ENCODE data around the gene SURF2. TPM values are rescaled to one million over a fixed set of nuclear protein-coding genes. Genes with fewer than 3 reads are reported as not detected.
A peak's percentile ranks its signal among the peaks of the same experiment; 100 is the strongest.

The SURF2 gene
- total and polyA plus RNA-seq, 4 experiments from 2014 or later, result 19.5 to 46.7 (median 24.8) TPM

DNA sequence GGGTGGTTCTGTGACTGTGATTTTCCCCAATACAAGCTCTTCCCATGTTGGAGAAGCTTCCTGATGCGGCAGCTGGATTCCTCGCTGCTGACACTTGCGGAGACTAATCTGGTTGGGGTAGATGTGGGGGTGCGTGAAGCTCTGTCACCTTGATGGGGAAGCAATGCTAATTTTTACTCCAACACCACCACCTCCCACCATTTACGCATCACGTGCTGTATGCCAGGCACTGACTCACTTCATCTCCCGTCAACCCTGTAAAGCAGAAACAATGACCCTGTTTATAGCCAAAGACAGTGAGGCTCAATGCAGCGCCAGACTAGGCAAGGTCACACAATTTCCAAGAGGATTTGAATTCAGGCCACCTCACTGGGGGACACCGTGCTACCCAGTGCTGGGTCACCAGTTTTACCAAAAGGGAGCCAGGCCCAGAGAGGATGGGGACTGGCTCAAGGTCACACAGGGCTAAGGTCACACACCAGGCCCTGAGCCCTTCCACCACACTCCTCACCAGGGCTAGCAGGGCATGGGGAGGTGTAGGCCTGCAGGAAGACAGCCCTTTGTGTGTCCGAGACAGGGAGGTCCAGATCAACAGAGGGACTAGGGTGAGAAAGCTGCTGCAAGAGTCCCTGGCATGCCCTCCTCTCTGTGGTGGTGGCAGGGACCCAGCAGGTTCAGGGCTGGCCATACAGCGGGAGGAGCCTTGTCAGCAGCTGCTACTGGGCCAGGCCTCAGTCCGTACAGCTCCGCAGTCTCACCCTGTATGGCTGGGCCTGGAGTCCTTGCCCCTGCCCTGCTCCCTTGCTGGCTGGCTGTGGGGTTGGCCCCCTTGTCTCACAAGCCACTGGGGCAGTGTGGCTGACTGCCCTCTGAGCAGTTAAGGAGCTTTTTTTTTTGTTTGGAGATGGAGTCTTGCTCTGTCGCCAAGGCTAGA lies 23.1 kb downstream of the SURF2 start:
- H3K27ac ChIP-seq (ENCODE audit: low read depth, low read length), result no peak overlapping the region
- ChIA-PET CTCF (ENCODE audit: partially characterized antibody) (interaction anchor here (0.7 to 0.9 kb wide), 2 partner anchors 40 to 220 kb away, joined by 3 read pairs; no protein-coding TSS in a partner anchor), POLR2A (ENCODE audit: partially characterized antibody) (interaction anchor here (1.1 to 18.7 kb wide), 2 partner anchors 27 to 35 kb away, joined by 3 to 437 read pairs; partner anchors contain the start of genes MED22, RPL7A, SURF1 and SURF2)
- H3K27me3 ChIP-seq (ENCODE audit: insufficient read depth, low read length), result no peaks in the 10 kb centered on the region
- DNase-seq, result no peak
- Mint-ChIP-seq H3K36me3 (peaks cover 0 to 6% of the 10 kb centered on the region in 2 donors), H3K4me3 (no peak overlapping the region), H3K27ac (peak overlapping the region in 1 of 7 donors; percentile 65), H3K27me3 (no peaks in the 10 kb centered on the region), H3K9me3 (no peaks in the 10 kb centered on the region), H3K4me1 (peaks cover 6 to 8% (median 7%) of the 10 kb centered on the region in 4 donors)
- H3K9me3 ChIP-seq (ENCODE audit: control insufficient read depth in 1 of 2, low read length in 2 of 2), result no peaks in the 10 kb centered on the region
- no peak overlapping the region for H3K4me3 ChIP-seq (ENCODE audit: low read length in 2 of 2)
- intact Hi-C loops (cut with micrococcal nuclease), result no loop called here
- peaks cover 13% of the 10 kb centered on the region for H3K4me1 ChIP-seq (ENCODE audit: insufficient read depth, low read length)
- H3K36me3 ChIP-seq (ENCODE audit: insufficient read depth, low read length), result no peaks in the 10 kb centered on the region

- no peaks in the 10 kb centered on the region for H3K9me3 Mint-ChIP-seq
- intact Hi-C loops (cut with micrococcal nuclease), result no loop called here
- no peaks in the 10 kb centered on the region for H3K27me3 Mint-ChIP-seq
- Histone ChIP-seq H3K27me3 (ENCODE audit: insufficient read depth, low read length) (no peaks in the 10 kb centered on the region), H3K27ac (ENCODE audit: low read depth, low read length) (no peak overlapping the region), H3K36me3 (ENCODE audit: insufficient read depth, low read length) (no peaks in the 10 kb centered on the region), H3K4me3 (ENCODE audit: low read length in 2 of 2) (no peak overlapping the region), H3K4me1 (ENCODE audit: insufficient read depth, low read length) (peaks cover 7% of the 10 kb centered on the region), H3K9me3 (ENCODE audit: control insufficient read depth in 1 of 2, low read length in 2 of 2) (no peaks in the 10 kb centered on the region)
- H3K4me3 Mint-ChIP-seq, result no peak overlapping the region
- no peaks in the 10 kb centered on the region for H3K36me3 Mint-ChIP-seq
- ChIA-PET POLR2A (ENCODE audit: partially characterized antibody) (no interaction called here), CTCF (ENCODE audit: partially characterized antibody) (interaction anchor here (0.6 to 0.7 kb wide), 4 partner anchors 93 to 809 kb away, joined by 3 read pairs; no protein-coding TSS in a partner anchor)
- no peak overlapping the region for H3K27ac Mint-ChIP-seq
- no peaks in the 10 kb centered on the region for H3K4me1 Mint-ChIP-seq
- DNase-seq, result no peak
Observed at GRCh38 chr9:133380734-133381133, 24.4 kb downstream of the SURF2 start.

DNA sequence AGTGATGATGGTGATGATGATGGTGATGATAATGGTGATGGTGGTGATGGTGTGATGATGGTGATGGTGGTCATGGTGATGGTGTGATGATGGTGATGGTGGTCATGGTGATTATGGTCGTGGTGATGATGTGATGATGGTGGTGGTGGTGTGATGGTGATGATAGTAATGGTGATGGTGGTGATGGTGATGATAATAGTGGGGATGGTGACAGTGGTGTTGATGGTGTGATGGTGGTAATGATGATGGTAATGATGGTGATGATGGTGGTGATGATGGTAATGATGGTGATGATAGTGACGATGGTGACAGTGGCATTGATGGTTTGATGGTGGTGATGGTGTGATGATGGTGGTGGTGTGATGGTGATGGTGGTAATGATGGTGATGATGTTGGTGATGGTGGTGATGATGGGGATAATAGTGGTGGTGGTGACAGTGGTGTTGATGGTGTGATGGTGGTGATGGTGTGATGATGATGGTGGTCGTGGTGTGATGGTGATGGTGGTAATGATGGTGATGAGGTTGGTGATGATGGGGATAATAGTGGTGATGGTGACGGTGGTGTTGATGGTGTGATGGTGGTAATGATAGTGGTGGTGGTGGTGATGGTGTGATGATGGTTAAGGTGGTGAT lies 26.3 kb downstream of the SURF2 start:
- intact Hi-C loops (cut with micrococcal nuclease), result no loop called here
- no peak overlapping the region for H3K27ac ChIP-seq (ENCODE audit: low read depth, low read length)
- DNase-seq, result no peak
- no peaks in the 10 kb centered on the region for H3K36me3 ChIP-seq (ENCODE audit: insufficient read depth, low read length)
- CTCF ChIA-PET (ENCODE audit: partially characterized antibody), result no interaction called here
- Mint-ChIP-seq H3K36me3 (no peaks in the 10 kb centered on the region), H3K4me3 (no peak overlapping the region), H3K4me1 (no peaks in the 10 kb centered on the region), H3K9me3 (no peaks in the 10 kb centered on the region), H3K27ac (no peak overlapping the region), H3K27me3 (no peaks in the 10 kb centered on the region)
- no peaks in the 10 kb centered on the region for H3K27me3 ChIP-seq (ENCODE audit: insufficient read depth, low read length)
- POLR2A ChIA-PET (ENCODE audit: partially characterized antibody), result no interaction called here
- no peaks in the 10 kb centered on the region for H3K9me3 ChIP-seq (ENCODE audit: control insufficient read depth in 1 of 2, low read length in 2 of 2)
- H3K4me3 ChIP-seq (ENCODE audit: low read length in 2 of 2), result no peak overlapping the region
- no peaks in the 10 kb centered on the region for H3K4me1 ChIP-seq (ENCODE audit: insufficient read depth, low read length)

- CTCF ChIA-PET (ENCODE audit: partially characterized antibody), result no interaction called here
- DNase-seq, result peak in 1 of 5 donors; percentile 7
- Histone ChIP-seq H3K27ac (ENCODE audit: low read depth, low read length) (no peak overlapping the region), H3K4me1 (ENCODE audit: insufficient read depth, low read length) (no peaks in the 10 kb centered on the region), H3K9me3 (ENCODE audit: control insufficient read depth in 1 of 2, low read length in 2 of 2) (no peaks in the 10 kb centered on the region), H3K36me3 (ENCODE audit: insufficient read depth, low read length) (no peaks in the 10 kb centered on the region), H3K4me3 (ENCODE audit: low read length in 2 of 2) (no peak overlapping the region), H3K27me3 (ENCODE audit: insufficient read depth, low read length) (no peaks in the 10 kb centered on the region)
- Mint-ChIP-seq H3K4me3 (no peak overlapping the region), H3K27me3 (no peaks in the 10 kb centered on the region), H3K9me3 (no peaks in the 10 kb centered on the region), H3K27ac (no peak overlapping the region), H3K4me1 (no peaks in the 10 kb centered on the region), H3K36me3 (no peaks in the 10 kb centered on the region)
- intact Hi-C loops (cut with micrococcal nuclease), result no loop called here
- POLR2A ChIA-PET (ENCODE audit: partially characterized antibody), result no interaction called here
Observed at GRCh38 chr9:133383438-133383837, 27.1 kb downstream of the SURF2 start.

GRCh38 chr9:133384736-133385321 lies 28.5 kb downstream of the SURF2 start:
- intact Hi-C loops (cut with micrococcal nuclease), result no loop called here
- ChIA-PET POLR2A (ENCODE audit: partially characterized antibody) (no interaction called here), CTCF (ENCODE audit: partially characterized antibody) (interaction anchor here (1.1 kb wide), 1 partner anchor 20 kb away, joined by 3 read pairs; no protein-coding TSS in a partner anchor)
- no peak overlapping the region for H3K4me3 ChIP-seq (ENCODE audit: low read length in 2 of 2)
- H3K27me3 ChIP-seq (ENCODE audit: insufficient read depth, low read length), result no peaks in the 10 kb centered on the region
- Mint-ChIP-seq H3K4me1 (no peaks in the 10 kb centered on the region), H3K9me3 (no peaks in the 10 kb centered on the region), H3K27ac (no peak overlapping the region), H3K36me3 (no peaks in the 10 kb centered on the region), H3K27me3 (peaks cover 0 to 3% of the 10 kb centered on the region in 2 donors), H3K4me3 (no peak overlapping the region)
- no peaks in the 10 kb centered on the region for H3K9me3 ChIP-seq (ENCODE audit: control insufficient read depth in 1 of 2, low read length in 2 of 2)
- DNase-seq, result peak in 1 of 5 donors; percentile 8
- H3K4me1 ChIP-seq (ENCODE audit: insufficient read depth, low read length), result no peaks in the 10 kb centered on the region
- no peak overlapping the region for H3K27ac ChIP-seq (ENCODE audit: low read depth, low read length)
- no peaks in the 10 kb centered on the region for H3K36me3 ChIP-seq (ENCODE audit: insufficient read depth, low read length)

- Mint-ChIP-seq H3K27me3 (peaks cover 2 to 4% of the 10 kb centered on the region in 2 donors), H3K9me3 (no peaks in the 10 kb centered on the region), H3K4me1 (no peaks in the 10 kb centered on the region), H3K36me3 (no peaks in the 10 kb centered on the region), H3K4me3 (no peak overlapping the region), H3K27ac (no peak overlapping the region)
- Histone ChIP-seq H3K4me3 (ENCODE audit: low read length in 2 of 2) (no peak overlapping the region), H3K27me3 (ENCODE audit: insufficient read depth, low read length) (no peaks in the 10 kb centered on the region), H3K27ac (ENCODE audit: low read depth, low read length) (no peak overlapping the region), H3K36me3 (ENCODE audit: insufficient read depth, low read length) (no peaks in the 10 kb centered on the region), H3K4me1 (ENCODE audit: insufficient read depth, low read length) (no peaks in the 10 kb centered on the region), H3K9me3 (ENCODE audit: control insufficient read depth in 1 of 2, low read length in 2 of 2) (no peaks in the 10 kb centered on the region)
- intact Hi-C loops (cut with micrococcal nuclease), result no loop called here
- POLR2A ChIA-PET (ENCODE audit: partially characterized antibody), result no interaction called here
- CTCF ChIA-PET (ENCODE audit: partially characterized antibody), result interaction anchor here (1.1 kb wide), 1 partner anchor 19 kb away, joined by 3 read pairs; no protein-coding TSS in a partner anchor
- DNase-seq, result peak in 1 of 5 donors; percentile 3
Observed at GRCh38 chr9:133385452-133385851, 29.1 kb downstream of the SURF2 start.

GRCh38 chr9:133386338-133386737 lies 30.0 kb downstream of the SURF2 start:
- intact Hi-C loops (cut with micrococcal nuclease), result no loop called here
- no peaks in the 10 kb centered on the region for H3K4me1 ChIP-seq (ENCODE audit: insufficient read depth, low read length)
- no peaks in the 10 kb centered on the region for H3K36me3 Mint-ChIP-seq
- peak in 1 of 5 donors; percentile 20 for DNase-seq
- no peaks in the 10 kb centered on the region for H3K36me3 ChIP-seq (ENCODE audit: insufficient read depth, low read length)
- no peaks in the 10 kb centered on the region for H3K4me1 Mint-ChIP-seq
- peaks cover 4 to 6% of the 10 kb centered on the region in 2 donors for H3K27me3 Mint-ChIP-seq
- POLR2A ChIA-PET (ENCODE audit: partially characterized antibody), result interaction anchor here (1.1 kb wide), 1 partner anchor 10 kb away, joined by 4 read pairs; the partner anchor contains the start of gene STKLD1
- H3K9me3 Mint-ChIP-seq, result no peaks in the 10 kb centered on the region
- H3K9me3 ChIP-seq (ENCODE audit: control insufficient read depth in 1 of 2, low read length in 2 of 2), result no peaks in the 10 kb centered on the region
- CTCF ChIA-PET (ENCODE audit: partially characterized antibody), result no interaction called here
- no peak overlapping the region for H3K4me3 ChIP-seq (ENCODE audit: low read length in 2 of 2)
- no peak overlapping the region for H3K27ac ChIP-seq (ENCODE audit: low read depth, low read length)
- H3K4me3 Mint-ChIP-seq, result no peak overlapping the region
- H3K27me3 ChIP-seq (ENCODE audit: insufficient read depth, low read length), result no peaks in the 10 kb centered on the region
- no peak overlapping the region for H3K27ac Mint-ChIP-seq
